Measurements from ENCODE around the gene RSRC1. TPM values are rescaled to one million over a fixed set of nuclear protein-coding genes. Genes with fewer than 3 reads are reported as not detected.
"Not testable (repeated sequence)": the region's sequence is repeated elsewhere in the genome, so short reads cannot be mapped to it uniquely, and the experiment has no call there.

RSRC1 gene
- polyA plus RNA-seq, 4 donors, result 27.9 to 33.5 (median 32.1) TPM

GRCh38 chr3:158100681-158101080, 9.2 kb upstream of the RSRC1 start:
- DNase-seq (ENCODE audit: low read depth in 4 of 4, low spot score in 3 of 4), result no peak

- DNase-seq (ENCODE audit: low read depth in 4 of 4, low spot score in 3 of 4), result no peak
Observed at GRCh38 chr3:158101335-158102241, 8.3 kb upstream of the RSRC1 start.

GRCh38 chr3:158102242-158103080, 7.4 kb upstream of the RSRC1 start:
- DNase-seq (ENCODE audit: low read depth in 4 of 4, low spot score in 3 of 4), result no peak

- no peak for DNase-seq (ENCODE audit: low read depth in 4 of 4, low spot score in 3 of 4)
Observed at GRCh38 chr3:158103081-158103886, 6.6 kb upstream of the RSRC1 start.

- no peak for DNase-seq (ENCODE audit: low read depth in 4 of 4, low spot score in 3 of 4)
Observed at GRCh38 chr3:158103887-158104327, 6.0 kb upstream of the RSRC1 start.

- no peak for DNase-seq (ENCODE audit: low read depth in 4 of 4, low spot score in 3 of 4)
Observed at GRCh38 chr3:158104431-158104921, 5.4 kb upstream of the RSRC1 start.

- no peak for DNase-seq (ENCODE audit: low read depth in 4 of 4, low spot score in 3 of 4)
Observed at GRCh38 chr3:158105119-158105709, 4.7 kb upstream of the RSRC1 start.

- no peak for DNase-seq (ENCODE audit: low read depth in 4 of 4, low spot score in 3 of 4)
Observed at GRCh38 chr3:158105710-158106253, 4.1 kb upstream of the RSRC1 start.

- DNase-seq (ENCODE audit: low read depth in 4 of 4, low spot score in 3 of 4), result no peak
Observed at GRCh38 chr3:158106766-158107471, 3.0 kb upstream of the RSRC1 start.

- DNase-seq (ENCODE audit: low read depth in 4 of 4, low spot score in 3 of 4), result peak in 1 of 4 donors; percentile 23
Observed at GRCh38 chr3:158107605-158108444, 2.1 kb upstream of the RSRC1 start.

- no peak for DNase-seq (ENCODE audit: low read depth in 4 of 4, low spot score in 3 of 4)
Observed at GRCh38 chr3:158108445-158108985, 1.4 kb upstream of the RSRC1 start.

GRCh38 chr3:158109295-158109803, 540 bp upstream of the RSRC1 start:
- DNase-seq (ENCODE audit: low read depth in 4 of 4, low spot score in 3 of 4), result no peak

GRCh38 chr3:158110658-158111018, 749 bp downstream of the RSRC1 start:
- no peak for DNase-seq (ENCODE audit: low read depth in 4 of 4, low spot score in 3 of 4)

GRCh38 chr3:158111861-158112260, 2.0 kb downstream of the RSRC1 start:
- DNase-seq (ENCODE audit: low read depth in 4 of 4, low spot score in 3 of 4), result no peak

GRCh38 chr3:158113595-158113994, 3.7 kb downstream of the RSRC1 start:
- not testable (repeated sequence) for DNase-seq (ENCODE audit: low read depth in 4 of 4, low spot score in 3 of 4)

- no peak for DNase-seq (ENCODE audit: low read depth in 4 of 4, low spot score in 3 of 4)
Observed at GRCh38 chr3:158120330-158120729, 10.4 kb downstream of the RSRC1 start.

GRCh38 chr3:158121295-158121694, 11.4 kb downstream of the RSRC1 start:
- no peak for DNase-seq (ENCODE audit: low read depth in 4 of 4, low spot score in 3 of 4)

GRCh38 chr3:158122721-158123120, 12.8 kb downstream of the RSRC1 start:
- not testable (repeated sequence) for DNase-seq (ENCODE audit: low read depth in 4 of 4, low spot score in 3 of 4)

Measured in right renal pelvis (tissue), 4 donors.